Measurements from ENCODE around the gene CDC42BPG. TPM values are rescaled to one million over a fixed set of nuclear protein-coding genes. Genes with fewer than 3 reads are reported as not detected.

The CDC42BPG gene
- total RNA-seq, 1 experiment from 2014 or later: 4.1 TPM

GRCh38 chr11:64834723-64835615, 9.5 kb downstream of the CDC42BPG start:
- TF ChIP-seq POLR2AphosphoS5 (IDR thresholded peaks at IDR 0.05; ENCODE audit: low read depth, low read length): no peak
- TF ChIP-seq REST (IDR thresholded peaks at IDR 0.05; ENCODE audit: insufficient read depth in 1 of 2, low read depth in 2 of 2, low read length in 1 of 2): no peak
- TF ChIP-seq TCF7L2 (IDR thresholded peaks at IDR 0.05; ENCODE audit: low read depth, low read length): no peak
- no peak for TF ChIP-seq CTCF (IDR thresholded peaks at IDR 0.05)
- TF ChIP-seq SIN3A (IDR thresholded peaks at IDR 0.05; ENCODE audit: borderline replicate concordance, insufficient read depth, low read depth, low read length): no peak
- BruUV-seq (replicated peaks): no TSS peak
- ATAC-seq (peak; percentile 89), DNase-seq (ENCODE audit: low read depth, low spot score) (no peak)
- peak overlapping the region; percentile 59; the same call in 1 of the 2 replicates for H3K27ac ChIP-seq (ENCODE audit: low read length)
- no peak overlapping the region for H3K4me3 ChIP-seq (ENCODE audit: low read depth in 2 of 2, low read length in 2 of 2)
- peaks cover 18% of the 10 kb centered on the region for H3K4me1 ChIP-seq (ENCODE audit: control insufficient read depth, insufficient read depth, low read length)
- POLR2A ChIA-PET: interaction anchor here (0.6 to 1.1 kb wide), 3 partner anchors 19 to 31 kb away, joined by 3 to 8 read pairs (median 4); no protein-coding TSS in a partner anchor
- no peaks in the 10 kb centered on the region for H3K27me3 ChIP-seq (ENCODE audit: control insufficient read depth, insufficient read depth, low read length)
- intact Hi-C loops (cut with micrococcal nuclease; ENCODE audit: unreplicated experiment) (no loop called here), in situ Hi-C loops (cut with HindIII; ENCODE audit: low pct_unique_long_range_greater_than_20kb, low sequenced_read_pairs) (no loop called here)
- no peaks in the 10 kb centered on the region for H3K9me3 ChIP-seq (ENCODE audit: control insufficient read depth, insufficient read depth, low read depth, low read length)
- CTCF ChIA-PET: interaction anchor here (0.5 to 1.5 kb wide), 2 partner anchors 9 to 288 kb away, joined by 3 to 6 read pairs; partner anchors contain the start of gene CDC42BPG
- H3K36me3 ChIP-seq (ENCODE audit: control insufficient read depth, insufficient read depth, low read length): no peaks in the 10 kb centered on the region

GRCh38 chr11:64834031-64834722, 10.3 kb downstream of the CDC42BPG start:
- DNase-seq (ENCODE audit: low read depth, low spot score): no peak
- ChIA-PET POLR2A (interaction anchor here (0.6 to 1.1 kb wide), 2 partner anchors 28 to 30 kb away, joined by 3 to 4 read pairs; no protein-coding TSS in a partner anchor), CTCF (interaction anchor here (1.5 kb wide), 1 partner anchor 10 kb away, joined by 3 read pairs; the partner anchor contains the start of gene CDC42BPG)
- Histone ChIP-seq H3K4me3 (ENCODE audit: low read depth in 2 of 2, low read length in 2 of 2) (no peak overlapping the region), H3K9me3 (ENCODE audit: control insufficient read depth, insufficient read depth, low read depth, low read length) (no peaks in the 10 kb centered on the region), H3K27me3 (ENCODE audit: control insufficient read depth, insufficient read depth, low read length) (no peaks in the 10 kb centered on the region), H3K36me3 (ENCODE audit: control insufficient read depth, insufficient read depth, low read length) (no peaks in the 10 kb centered on the region), H3K27ac (ENCODE audit: low read length) (no peak overlapping the region), H3K4me1 (ENCODE audit: control insufficient read depth, insufficient read depth, low read length) (peaks cover 18% of the 10 kb centered on the region)
- ATAC-seq: no peak
- in situ Hi-C loops (cut with HindIII; ENCODE audit: low pct_unique_long_range_greater_than_20kb, low sequenced_read_pairs) (no loop called here), intact Hi-C loops (cut with micrococcal nuclease; ENCODE audit: unreplicated experiment) (no loop called here)
- BruUV-seq (replicated peaks): no TSS peak
- TF ChIP-seq REST (IDR thresholded peaks at IDR 0.05; ENCODE audit: insufficient read depth in 1 of 2, low read depth in 2 of 2, low read length in 1 of 2) (no peak), CTCF (IDR thresholded peaks at IDR 0.05) (no peak), POLR2AphosphoS5 (IDR thresholded peaks at IDR 0.05; ENCODE audit: low read depth, low read length) (no peak), SIN3A (IDR thresholded peaks at IDR 0.05; ENCODE audit: borderline replicate concordance, insufficient read depth, low read depth, low read length) (no peak), TCF7L2 (IDR thresholded peaks at IDR 0.05; ENCODE audit: low read depth, low read length) (no peak)
